SU-DHL-6 (cell line): ENCODE results near the gene CFAP251.
A peak's percentile ranks its signal among the peaks of the same experiment; 100 is the strongest.

Experiments used
- H2AFZ ChIP-seq: fragments of 200-600 bp; sonication (generic); 2 replicates; pipeline ENCODE4 v1.6.1; 2014; ENCODE audit warnings: low read depth, mild to moderate bottlenecking, moderate library complexity, mixed read lengths, antibody characterized with exemption, low read length; ENCODE audit not compliant: severe bottlenecking
- H3F3A ChIP-seq: fragments of 200-600 bp; shearing (Covaris generic); 2 replicates; pipeline ENCODE4 v1.6.0; 2016; ENCODE audit warnings: antibody characterized with exemption, mild to moderate bottlenecking; ENCODE audit not compliant: insufficient read depth
- H3K27ac ChIP-seq: fragments of 200-600 bp; sonication (generic); 2 replicates; pipeline ENCODE4 v1.5.1; 2016; ENCODE audit warnings: low read depth, mild to moderate bottlenecking, low read length, moderate library complexity, mixed read lengths
- H3K27me3 ChIP-seq: fragments of 200-600 bp; sonication (generic), shearing (Covaris generic); 2 replicates; pipeline ENCODE4 v1.6.0; 2014; ENCODE audit warnings: mild to moderate bottlenecking, low read length
- H3K36me3 ChIP-seq: fragments of 200-600 bp; sonication (generic); 2 replicates; pipeline ENCODE4 v1.6.1; 2014; ENCODE audit warnings: mild to moderate bottlenecking, low read length, mixed read lengths
- H3K4me2 ChIP-seq: fragments of 300-600, 200-600 bp; shearing (Covaris generic), sonication (generic); 2 replicates; pipeline ENCODE4 v1.6.0; 2014; ENCODE audit warnings: low read length, low read depth, mild to moderate bottlenecking; ENCODE audit not compliant: poor library complexity, severe bottlenecking
- H3K4me3 ChIP-seq: fragments of 200-600 bp; sonication (generic); 2 replicates; pipeline ENCODE4 v1.5.1; 2014; ENCODE audit warnings: antibody characterized with exemption, low read length, mild to moderate bottlenecking, mixed read lengths; ENCODE audit not compliant: insufficient read depth, poor library complexity, severe bottlenecking
- H3K79me2 ChIP-seq: fragments of 200-600 bp; sonication (generic); 2 replicates; pipeline ENCODE4 v1.6.1; 2014; ENCODE audit warnings: mild to moderate bottlenecking, low read length, moderate library complexity; ENCODE audit not compliant: insufficient read depth
- H3K9ac ChIP-seq: fragments of 200-600 bp; sonication (generic); 2 replicates; pipeline ENCODE4 v1.7.0; 2014; ENCODE audit warnings: mild to moderate bottlenecking, low read length
- H3K9me2 ChIP-seq: fragments of 200-600 bp; sonication (generic); replicated peaks from 2 replicates; pipeline ENCODE4 v1.6.1; 2014; ENCODE audit warnings: low read length; ENCODE audit not compliant: insufficient read depth
- H3K9me3 ChIP-seq: fragments of 200-600 bp; sonication (generic); 2 replicates; pipeline ENCODE4 v1.6.1; 2014; ENCODE audit warnings: low read length, mixed read lengths; ENCODE audit not compliant: insufficient read depth
- H4K20me1 ChIP-seq: fragments of 200-600 bp; sonication (generic); 2 replicates; pipeline ENCODE4 v1.6.1; 2014; ENCODE audit warnings: low read depth, mild to moderate bottlenecking, antibody characterized with exemption, low read length, moderate library complexity, mixed read lengths
- CTCF ChIP-seq: fragments of 200-600 bp; sonication (generic); IDR thresholded peaks from one replicate; pipeline ENCODE4 v1.5.1; 2017; ENCODE audit warnings: antibody characterized with exemption, mild to moderate bottlenecking, low read length, moderate library complexity; ENCODE audit not compliant: insufficient read depth, poor library complexity, severe bottlenecking
- EZH2phosphoT487 ChIP-seq: fragments of 200-600 bp; sonication (generic), shearing (Covaris generic); conservative IDR thresholded peaks from 2 replicates; pipeline ENCODE4 v1.6.1; 2018; ENCODE audit warnings: mild to moderate bottlenecking, antibody characterized with exemption, low read length, moderate library complexity, mixed read lengths

Gene CFAP251

GRCh38 chr12:121992059-121992879 is 73.9 kb downstream of the CFAP251 start:
- Histone ChIP-seq H3K9me2 (no peaks in the 10 kb centered on the region), H3K9ac (peak overlapping the region; percentile 74), H3K4me3 (peak overlapping the region; percentile 69), H3K9me3 (no peaks in the 10 kb centered on the region), H3K27ac (peak overlapping the region; percentile 99), H3F3A (peaks cover 61% of the 10 kb centered on the region), H3K4me2 (peak overlapping the region; percentile 84), H4K20me1 (no peaks in the 10 kb centered on the region), H2AFZ (no peak overlapping the region), H3K36me3 (0 out of 2 replicates have a peak, but pooled peaks cover 4% of the 10 kb centered on the region), H3K79me2 (peaks cover 32% of the 10 kb centered on the region), H3K27me3 (no peaks in the 10 kb centered on the region)
- TF ChIP-seq EZH2phosphoT487 (no peak), CTCF (no peak)

- Histone ChIP-seq H4K20me1 (no peaks in the 10 kb centered on the region), H2AFZ (no peak overlapping the region), H3K9me2 (no peaks in the 10 kb centered on the region), H3K9ac (peak overlapping the region; percentile 70), H3K27ac (peak overlapping the region; percentile 100), H3K36me3 (peaks cover 23% of the 10 kb centered on the region), H3K79me2 (peaks cover 61% of the 10 kb centered on the region), H3F3A (peaks cover 76% of the 10 kb centered on the region), H3K4me2 (peak overlapping the region; percentile 100), H3K9me3 (no peaks in the 10 kb centered on the region), H3K27me3 (no peaks in the 10 kb centered on the region), H3K4me3 (peak overlapping the region; percentile 63)
- no peak for TF ChIP-seq EZH2phosphoT487
- no peak for TF ChIP-seq CTCF
Observed at GRCh38 chr12:121996050-121996944, 77.9 kb downstream of the CFAP251 start.

- Histone ChIP-seq H3K79me2 (peaks cover 66% of the 10 kb centered on the region), H4K20me1 (no peaks in the 10 kb centered on the region), H3K9ac (peak overlapping the region; percentile 70), H3K4me3 (no peak overlapping the region), H3K27ac (peak overlapping the region; percentile 100), H3K4me2 (peak overlapping the region; percentile 100), H2AFZ (no peak overlapping the region), H3K9me2 (no peaks in the 10 kb centered on the region), H3F3A (peaks cover 74% of the 10 kb centered on the region), H3K9me3 (no peaks in the 10 kb centered on the region), H3K27me3 (no peaks in the 10 kb centered on the region), H3K36me3 (peaks cover 29% of the 10 kb centered on the region)
- TF ChIP-seq CTCF (no peak), EZH2phosphoT487 (no peak)
Observed at GRCh38 chr12:121996945-121997612, 78.7 kb downstream of the CFAP251 start.
